ENCODE measurements around the gene AGFG2.

DNA sequence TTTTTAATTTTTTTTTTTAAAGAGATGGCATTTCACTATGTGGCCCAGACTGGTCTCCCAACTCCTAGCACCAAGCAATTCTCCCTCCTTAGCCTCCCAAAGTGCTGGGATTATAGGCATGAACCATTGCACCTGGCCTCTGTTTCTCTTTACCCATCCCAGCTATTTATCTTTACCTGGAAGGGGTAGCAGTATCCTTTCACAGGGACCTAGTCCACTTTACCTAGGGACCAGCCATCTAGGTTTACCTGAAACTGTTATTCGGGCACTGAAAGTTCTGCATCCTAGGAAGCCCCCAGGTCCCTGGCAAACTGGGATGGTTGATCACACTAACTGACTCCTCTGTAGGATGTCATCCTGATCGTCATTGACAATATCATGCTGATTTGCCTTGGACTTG, 21.7 kb upstream of the AGFG2 start:
- TF ChIP-seq, protein P1, sequence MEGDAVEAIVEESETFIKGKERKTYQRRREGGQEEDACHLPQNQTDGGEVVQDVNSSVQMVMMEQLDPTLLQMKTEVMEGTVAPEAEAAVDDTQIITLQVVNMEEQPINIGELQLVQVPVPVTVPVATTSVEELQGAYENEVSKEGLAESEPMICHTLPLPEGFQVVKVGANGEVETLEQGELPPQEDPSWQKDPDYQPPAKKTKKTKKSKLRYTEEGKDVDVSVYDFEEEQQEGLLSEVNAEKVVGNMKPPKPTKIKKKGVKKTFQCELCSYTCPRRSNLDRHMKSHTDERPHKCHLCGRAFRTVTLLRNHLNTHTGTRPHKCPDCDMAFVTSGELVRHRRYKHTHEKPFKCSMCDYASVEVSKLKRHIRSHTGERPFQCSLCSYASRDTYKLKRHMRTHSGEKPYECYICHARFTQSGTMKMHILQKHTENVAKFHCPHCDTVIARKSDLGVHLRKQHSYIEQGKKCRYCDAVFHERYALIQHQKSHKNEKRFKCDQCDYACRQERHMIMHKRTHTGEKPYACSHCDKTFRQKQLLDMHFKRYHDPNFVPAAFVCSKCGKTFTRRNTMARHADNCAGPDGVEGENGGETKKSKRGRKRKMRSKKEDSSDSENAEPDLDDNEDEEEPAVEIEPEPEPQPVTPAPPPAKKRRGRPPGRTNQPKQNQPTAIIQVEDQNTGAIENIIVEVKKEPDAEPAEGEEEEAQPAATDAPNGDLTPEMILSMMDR (IDR thresholded peaks at IDR 0.05): no peak
- TF ChIP-seq POLR2A (IDR thresholded peaks at IDR 0.05): no peak

Measured in adrenal gland (tissue), 5 donors.